HG02943 (cell line): ENCODE data around the gene DDA1.
"Not testable (repeated sequence)": the region's sequence is repeated elsewhere in the genome, so short reads cannot be mapped to it uniquely, and the experiment has no call there.

Source experiments
- ATAC-seq: cut with Tn5 transposase; IDR thresholded peaks from one replicate; pipeline ENCODE4 v1.9.1; 2021; ENCODE audit warnings: mild to moderate bottlenecking, low read depth, moderate library complexity; ENCODE audit not compliant: unreplicated experiment

The DDA1 gene

DNA sequence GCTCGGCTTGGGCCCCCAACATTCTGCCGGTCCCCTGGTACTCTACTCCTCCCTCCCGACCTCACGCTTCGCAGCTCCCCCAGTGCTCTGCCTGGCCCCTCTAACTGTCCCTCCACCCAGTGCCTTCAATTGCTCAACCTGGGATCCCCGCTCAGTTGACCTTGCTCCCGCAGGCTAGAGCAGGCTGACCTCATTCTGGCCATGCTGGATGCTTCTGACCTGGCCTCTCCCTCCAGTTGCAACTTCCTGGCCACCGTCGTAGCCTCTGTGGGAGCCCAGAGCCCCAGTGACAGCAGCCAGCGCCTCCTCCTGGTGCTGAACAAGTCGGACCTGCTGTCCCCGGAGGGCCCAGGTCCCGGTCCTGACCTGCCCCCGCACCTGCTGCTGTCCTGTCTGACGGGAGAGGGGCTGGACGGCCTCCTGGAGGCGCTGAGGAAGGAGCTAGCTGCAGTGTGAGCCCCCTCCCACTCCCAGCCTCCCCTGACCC is 31.6 kb downstream of the DDA1 start:
- no peak for ATAC-seq

DNA sequence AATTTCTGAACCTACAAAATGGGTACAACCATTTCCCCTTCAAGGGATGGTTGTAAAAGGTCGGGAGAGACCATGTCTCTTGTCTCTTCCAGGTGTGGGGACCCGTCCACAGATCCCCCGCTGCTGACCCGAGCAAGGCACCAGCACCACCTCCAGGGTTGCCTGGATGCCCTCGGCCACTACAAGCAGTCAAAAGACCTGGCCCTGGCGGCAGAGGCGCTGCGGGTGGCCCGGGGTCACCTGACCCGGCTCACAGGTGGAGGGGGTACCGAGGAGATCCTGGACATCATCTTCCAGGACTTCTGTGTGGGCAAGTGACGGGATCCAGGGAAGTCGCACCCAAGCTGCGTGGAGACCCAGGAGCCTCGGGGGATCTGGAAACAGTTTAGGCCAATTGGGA is 32.0 kb downstream of the DDA1 start:
- no peak for ATAC-seq

DNA sequence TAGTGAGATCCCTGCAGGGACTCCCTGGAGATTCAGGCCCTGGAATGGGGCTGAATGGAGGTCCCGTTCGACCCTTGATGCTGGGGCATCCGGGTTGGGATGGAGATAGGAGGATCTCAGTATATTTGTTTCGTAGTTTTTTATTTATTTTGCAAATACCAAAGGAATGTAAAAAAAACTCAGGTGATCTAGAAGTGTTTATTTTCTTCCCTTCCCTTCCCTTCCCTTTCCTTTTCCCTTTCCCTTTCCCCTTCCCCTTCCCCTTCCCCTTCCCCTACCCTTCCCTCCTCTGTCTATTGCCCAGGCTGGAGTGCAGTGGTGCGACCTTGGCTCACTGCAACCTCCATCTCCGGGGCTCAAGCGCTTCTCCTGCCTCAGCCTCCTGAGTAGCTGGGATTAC is 32.5 kb downstream of the DDA1 start:
- ATAC-seq, result no peak

DNA sequence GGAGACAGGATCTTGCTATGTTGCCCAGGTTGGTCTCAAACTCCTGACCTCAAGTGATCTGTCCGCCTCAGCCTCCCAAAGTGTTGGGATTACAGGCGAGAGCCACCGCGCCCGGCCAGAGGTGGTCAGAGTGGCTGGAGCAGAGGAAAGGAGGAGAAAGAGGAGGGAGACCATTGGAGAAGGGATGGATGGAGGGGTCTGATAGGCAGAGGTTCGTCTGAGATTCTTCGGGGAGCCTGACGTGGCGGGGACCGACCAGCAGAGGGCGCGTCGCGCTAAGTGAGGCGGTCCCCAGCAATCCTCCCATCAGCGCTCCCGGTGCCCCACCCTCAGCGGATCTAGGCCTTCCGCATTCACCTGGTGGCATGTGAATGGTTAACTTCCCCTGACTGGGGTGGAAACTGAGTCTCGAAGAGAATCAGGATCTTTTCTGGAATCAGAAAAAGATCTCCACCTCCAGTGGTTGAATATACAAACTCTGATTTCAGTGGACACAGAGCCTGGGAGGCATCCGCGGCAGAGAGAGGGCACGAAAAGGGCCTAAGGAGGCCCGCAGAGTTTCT is 36.8 kb downstream of the DDA1 start:
- ATAC-seq, result no peak

DNA sequence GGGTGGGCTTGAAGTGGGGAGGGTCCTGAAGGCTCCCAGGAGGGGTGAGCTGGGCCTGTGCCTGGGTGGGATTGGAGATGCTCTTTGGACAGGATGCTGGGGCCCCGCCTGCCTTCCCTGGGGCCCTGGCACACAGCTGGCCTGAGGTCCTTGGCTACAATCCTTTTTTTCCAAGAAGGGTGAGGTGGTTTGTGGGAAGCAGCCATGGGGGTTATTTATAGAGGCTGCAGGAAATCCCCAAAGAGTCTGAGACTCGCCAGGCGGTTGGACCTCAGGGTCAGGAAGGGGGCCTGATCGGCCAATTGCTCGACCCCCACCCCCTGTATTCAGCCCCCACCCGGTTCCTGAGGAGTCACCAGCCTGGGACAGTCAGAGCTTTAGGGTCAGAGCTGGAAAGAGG is 38.0 kb downstream of the DDA1 start:
- ATAC-seq, result no peak

DNA sequence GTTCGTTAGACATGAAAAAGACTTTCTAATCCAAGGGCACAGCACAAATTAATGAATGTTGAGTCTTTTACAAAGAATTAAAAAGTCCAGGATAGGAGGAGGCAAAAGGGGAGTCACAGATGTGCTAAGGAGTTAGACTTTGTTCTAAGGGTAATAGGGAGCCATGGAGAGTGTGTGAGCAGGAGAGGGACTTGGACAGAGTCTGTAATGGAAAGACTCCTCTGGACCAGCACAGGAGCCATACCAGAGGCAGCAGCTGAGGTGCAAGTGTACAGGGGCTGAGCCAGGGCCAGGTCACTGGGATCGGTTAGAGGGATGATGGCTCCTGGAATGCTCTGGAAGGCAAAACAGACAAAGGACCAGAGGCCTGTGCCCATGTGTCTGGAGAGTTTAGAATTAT is 38.5 kb downstream of the DDA1 start:
- ATAC-seq, result no peak

DNA sequence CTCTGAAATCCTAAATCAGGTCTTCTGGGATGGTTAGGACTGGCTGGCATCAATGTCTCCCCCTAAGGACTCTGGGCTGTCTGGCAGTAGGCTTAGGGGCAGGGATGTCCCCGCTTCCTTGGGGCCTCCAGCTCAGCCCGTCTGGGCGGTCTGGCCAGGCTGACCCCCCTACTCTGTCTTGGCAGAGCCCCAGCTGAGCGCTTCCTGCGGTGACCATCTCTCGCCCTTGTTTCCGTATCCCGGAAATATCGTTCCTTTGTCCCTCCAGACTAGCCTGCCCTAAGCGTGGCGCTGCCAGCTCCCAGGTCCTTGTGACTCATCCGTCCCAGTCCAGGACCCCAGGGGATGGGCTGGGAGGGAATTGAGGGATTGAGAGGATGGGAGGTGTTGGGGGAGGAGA is 39.3 kb downstream of the DDA1 start:
- no peak for ATAC-seq

DNA sequence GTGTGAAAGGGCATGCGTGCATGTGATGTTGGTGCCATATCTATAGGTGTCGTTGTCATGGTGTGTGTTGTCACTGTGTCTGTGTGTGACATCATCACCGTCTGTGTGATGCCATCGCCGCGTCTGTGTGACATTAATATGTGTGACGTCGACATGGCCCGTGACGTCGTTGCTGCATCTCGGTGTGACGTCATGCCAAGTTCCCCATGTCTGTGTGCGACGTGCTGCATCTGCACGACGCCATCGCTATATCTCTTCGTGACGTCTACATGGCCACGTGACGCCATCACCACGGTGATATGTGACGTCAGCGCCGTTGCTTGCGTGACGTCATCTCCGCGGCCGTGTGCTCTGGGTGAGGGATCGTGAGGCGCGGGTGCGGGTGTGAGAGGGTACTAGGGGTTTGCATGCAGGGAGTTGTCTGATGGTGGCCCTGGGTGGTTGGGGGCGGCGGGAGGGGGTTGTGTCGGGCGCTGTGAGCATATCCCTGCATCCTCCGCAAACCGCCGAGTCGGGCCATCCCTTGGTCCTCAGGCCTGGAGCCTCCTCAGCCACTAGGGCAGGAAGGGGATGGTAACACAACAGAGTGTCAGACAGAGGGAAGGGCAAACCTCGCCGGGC is 42.6 kb downstream of the DDA1 start:
- no peak for ATAC-seq

DNA sequence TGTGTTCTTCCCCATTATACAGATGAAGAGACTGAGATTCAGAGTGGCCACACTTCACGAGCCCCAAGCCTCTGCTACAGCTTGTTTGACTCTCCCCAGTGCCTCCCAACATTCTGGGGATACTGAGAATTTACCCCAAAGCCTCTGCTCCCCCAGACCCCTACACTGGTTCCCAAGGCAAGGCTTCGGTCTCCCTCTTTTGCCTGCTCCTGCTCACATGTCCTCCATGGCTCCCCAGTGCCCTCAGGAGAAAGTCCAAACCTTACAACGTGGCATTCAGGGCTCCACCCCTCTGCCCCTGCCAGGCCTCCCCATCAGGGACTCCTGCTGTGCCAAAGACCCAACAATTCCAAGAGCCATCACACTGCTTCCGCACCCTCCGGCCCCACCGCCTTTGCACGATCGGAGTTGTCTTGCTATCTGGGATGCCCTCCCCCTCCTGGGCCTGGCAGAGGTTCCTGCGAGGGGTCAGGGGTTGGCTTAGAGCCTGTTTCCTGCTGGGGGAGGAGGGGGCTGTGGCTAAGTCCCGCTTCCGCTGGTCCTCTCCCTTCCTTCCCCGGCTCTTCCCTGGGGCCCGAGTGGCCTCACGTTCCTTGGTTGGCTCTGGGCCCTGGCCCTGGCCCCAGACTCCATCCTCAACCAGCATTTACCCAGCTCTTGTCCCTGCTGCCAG is 43.4 kb downstream of the DDA1 start:
- ATAC-seq, result no peak

DNA sequence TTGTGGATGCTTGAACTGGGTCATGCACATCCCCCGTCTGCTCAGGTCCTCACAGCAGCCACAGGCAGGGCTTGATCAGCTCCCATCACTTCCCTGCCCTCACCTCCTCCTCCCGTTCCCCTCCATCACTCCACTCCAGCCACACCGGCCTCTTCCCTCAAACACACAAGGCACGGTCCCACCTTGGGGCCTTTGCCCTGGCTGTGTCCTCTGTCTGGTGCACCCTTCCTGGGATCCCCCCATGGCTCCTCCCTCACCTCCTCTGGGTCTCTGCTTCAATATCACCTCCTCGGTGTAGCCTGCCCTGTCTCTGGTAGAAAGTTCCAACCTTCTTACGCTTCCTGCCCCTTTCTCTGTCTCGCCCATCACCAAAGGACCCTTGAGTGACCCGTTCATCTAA is 44.0 kb downstream of the DDA1 start:
- ATAC-seq, result no peak

DNA sequence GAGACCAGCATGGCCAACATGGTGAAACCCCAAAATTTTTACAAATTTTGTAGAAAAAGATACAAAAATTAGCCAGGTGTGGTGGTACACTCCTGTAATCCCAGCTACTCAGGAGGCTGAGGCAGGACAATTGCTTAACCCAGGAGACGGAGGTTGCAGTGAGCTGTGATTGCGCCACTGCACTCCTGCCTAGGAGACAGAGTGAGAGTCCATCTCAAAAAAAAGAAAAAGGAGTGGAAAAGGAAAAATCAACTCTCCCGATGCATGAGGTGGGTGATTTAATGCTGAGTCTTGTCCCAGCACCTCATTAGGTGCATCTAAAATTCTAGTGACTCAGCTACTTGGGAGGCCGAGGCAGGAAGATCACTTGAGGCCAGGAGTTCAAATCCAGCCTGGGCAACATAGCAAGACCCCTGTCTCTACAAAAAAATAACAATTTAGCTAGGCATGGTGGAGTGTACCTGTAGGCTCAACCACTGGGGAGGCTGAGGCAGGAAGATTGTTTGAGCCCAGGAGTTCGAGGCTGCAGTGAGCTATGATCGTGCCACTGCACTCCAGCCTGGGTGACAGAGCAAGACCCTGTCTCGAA is 47.8 kb downstream of the DDA1 start:
- ATAC-seq, result no peak

DNA sequence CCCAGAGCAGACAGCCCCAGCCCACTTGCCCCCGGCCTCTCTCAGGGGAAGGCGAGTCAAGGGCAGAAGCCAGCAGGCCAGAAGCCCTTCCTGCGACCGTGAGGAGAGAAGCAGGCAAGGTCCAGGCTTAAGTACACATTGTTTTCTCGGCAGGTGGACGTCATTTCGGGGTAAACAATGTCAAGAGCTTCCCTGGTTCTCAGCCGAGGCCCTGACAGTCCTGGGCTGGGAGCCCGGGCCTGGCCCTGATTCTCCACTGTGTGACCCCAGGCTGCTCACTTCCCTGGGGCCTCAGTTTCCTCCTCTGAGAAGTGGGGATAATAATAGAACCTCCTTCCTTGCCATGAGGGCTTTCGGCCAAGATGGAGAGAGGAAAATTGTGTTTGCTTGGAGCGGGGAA is 48.4 kb downstream of the DDA1 start:
- ATAC-seq, result no peak

DNA sequence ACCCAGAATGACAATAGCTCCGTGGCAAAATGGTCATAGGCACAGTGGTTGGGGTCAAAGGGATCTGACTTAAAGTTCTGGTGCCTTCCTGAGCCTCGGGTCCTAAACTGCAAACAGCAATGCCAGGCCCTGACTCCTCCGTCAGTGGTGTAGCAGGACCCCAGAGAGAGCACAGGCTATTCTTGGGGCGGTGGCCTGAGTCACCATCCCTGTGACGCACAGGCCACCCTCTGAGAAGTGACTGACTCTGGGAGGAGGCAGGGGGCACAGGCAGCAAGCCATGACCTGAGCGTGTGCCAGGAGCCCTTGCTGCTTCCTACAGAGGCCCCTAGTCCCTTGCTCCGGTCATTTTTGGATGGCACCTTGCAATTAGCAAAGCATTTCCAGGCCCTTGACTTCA is 49.0 kb downstream of the DDA1 start:
- ATAC-seq, result no peak

DNA sequence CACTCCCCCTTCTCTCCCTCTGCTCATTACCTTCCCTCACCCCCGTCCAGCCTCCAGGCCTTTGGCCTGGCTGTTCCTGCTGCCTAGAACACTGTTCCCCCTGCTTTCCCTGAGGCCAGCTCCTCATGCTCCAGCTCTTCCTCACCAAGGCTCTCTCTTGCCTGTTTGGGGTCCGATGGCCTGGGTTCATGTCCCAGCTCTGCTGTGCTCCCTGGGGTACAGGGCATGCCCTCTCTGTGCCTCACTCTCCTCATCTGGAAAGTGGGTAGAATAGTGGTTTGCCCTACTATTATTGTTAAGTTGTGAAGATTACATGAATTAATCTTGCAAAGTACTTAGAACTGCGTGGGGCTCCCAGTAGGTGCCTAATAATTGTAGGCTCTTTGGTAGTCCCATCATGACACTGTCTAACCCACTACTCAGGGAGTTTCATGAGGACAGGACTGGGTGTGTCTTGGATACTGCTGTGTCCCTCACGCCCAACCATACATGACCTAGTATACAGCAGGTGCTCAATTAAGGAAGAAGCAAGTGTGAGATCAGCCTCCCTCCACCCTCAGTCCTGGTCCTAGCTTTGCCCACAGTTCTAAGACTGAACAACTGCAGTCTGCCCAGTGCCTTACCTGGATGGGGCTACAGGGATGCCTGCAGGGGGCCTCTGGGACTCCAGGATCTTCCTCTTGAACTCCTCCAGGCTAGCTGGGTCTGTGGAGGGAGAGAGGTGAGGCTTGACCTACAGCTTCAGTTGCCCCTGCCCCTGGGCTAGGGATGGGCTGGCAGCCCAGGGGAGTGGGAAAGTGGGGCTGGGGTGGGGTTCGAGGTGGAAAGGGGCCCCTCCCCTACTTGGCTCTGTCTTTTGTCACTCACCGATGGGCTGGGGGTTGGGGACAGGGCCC is 50.8 kb downstream of the DDA1 start:
- no peak for ATAC-seq

DNA sequence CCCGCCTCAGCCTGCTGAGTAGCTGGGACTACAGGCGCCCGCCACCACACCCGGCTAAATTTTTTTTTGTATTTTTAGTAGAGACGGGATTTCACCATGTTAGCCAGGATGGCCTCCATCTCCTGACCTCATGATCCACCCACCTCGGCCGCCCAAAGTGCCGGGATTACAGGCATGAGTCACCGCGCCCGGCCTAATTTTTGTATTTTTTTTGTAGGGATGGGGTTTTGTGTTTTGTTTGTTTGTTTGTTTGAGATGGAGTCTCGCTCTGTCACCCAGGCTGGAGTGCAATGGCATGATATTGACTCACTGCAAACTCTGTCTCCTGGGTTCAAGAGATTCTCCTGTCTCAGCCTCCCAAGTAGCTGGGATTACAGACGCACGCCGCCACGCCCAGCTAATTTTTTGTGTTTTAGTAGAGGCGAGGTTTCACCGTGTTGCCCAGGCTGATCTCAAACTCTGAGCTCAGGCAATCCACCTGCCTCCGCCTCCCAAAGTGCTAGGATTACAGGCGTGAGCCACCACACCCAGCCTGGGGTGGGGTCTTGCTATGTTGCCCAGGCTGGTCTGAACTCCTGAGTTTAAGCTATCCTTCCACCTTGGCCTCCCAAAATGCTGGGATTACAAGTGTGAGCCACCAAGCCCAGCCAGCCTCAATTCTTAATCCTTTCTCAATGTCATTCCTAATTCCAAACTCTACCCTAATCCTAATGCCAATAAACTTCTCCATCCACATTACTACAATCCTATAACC is 54.7 kb downstream of the DDA1 start:
- ATAC-seq, result not testable (repeated sequence)

DNA sequence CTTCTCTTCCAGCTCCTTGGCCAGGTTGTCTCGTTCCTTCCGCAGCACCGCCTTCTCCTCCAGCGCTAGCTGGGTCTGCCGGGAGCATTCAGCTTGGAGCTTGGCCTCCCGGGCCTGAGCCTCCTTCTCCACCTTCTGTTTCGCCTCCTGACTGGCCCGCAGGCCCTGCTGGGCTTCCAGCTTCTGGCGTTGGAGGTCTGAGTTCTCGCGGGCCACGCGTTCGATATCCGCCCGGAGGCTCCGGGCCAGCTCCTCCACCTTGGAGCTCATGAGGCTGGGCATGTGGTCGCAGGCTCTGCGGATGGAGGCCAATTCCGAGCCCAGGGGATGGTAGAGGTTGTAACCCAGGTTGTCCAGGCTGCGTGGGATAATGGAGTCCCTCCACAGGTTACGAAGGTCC is 56.0 kb downstream of the DDA1 start:
- ATAC-seq, result no peak

DNA sequence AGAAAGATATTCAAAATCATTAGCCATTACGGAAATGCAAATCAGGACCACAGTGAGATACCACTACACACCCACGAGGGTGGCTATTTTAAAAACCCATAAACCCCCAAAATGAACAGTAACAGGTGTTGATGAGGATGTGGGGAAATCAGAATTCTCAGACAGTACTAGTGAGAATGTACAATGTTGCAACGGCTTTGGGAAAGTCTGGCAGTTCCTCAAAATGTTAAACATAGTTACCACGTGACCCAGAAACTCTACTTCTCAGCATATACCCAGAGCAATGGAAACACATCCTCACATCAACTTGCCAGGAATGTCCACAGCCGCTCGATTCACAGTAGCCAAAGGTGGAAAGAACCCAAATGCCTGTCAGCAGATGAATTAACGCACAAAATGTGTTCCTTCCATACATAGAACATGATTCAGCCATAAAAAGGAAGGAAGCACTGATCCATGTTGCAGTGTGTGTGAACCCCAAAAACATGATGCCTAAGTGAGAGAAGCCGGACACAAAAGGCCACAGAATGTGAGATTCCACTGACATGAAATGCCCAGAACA is 60.7 kb downstream of the DDA1 start:
- peak; percentile 67 for ATAC-seq
